Renal cortical epithelial cell (primary cell): ENCODE results near the gene RAP1GAP2. TPM values are rescaled to one million over a fixed set of nuclear protein-coding genes. Genes with fewer than 3 reads are reported as not detected.
A peak's percentile ranks its signal among the peaks of the same experiment; 100 is the strongest.
"Not testable (repeated sequence)": the region's sequence is repeated elsewhere in the genome, so short reads cannot be mapped to it uniquely, and the experiment has no call there.

ENCODE experiments used
- DNase-seq: peaks from one replicate; pipeline ENCODE4 v3.0.0-alpha.2; 2011; ENCODE audit warnings: low read depth
- total RNA-seq: library from RNA; depleted of rRNA; stranded (reverse); fragments of >200 nt; gene quantifications from 2 replicates; pipeline ENCODE4 v1.2.3, GENCODE V29; 2014

The RAP1GAP2 gene
- total RNA-seq, 1 donor from 2014 or later: 15.9 TPM

DNA sequence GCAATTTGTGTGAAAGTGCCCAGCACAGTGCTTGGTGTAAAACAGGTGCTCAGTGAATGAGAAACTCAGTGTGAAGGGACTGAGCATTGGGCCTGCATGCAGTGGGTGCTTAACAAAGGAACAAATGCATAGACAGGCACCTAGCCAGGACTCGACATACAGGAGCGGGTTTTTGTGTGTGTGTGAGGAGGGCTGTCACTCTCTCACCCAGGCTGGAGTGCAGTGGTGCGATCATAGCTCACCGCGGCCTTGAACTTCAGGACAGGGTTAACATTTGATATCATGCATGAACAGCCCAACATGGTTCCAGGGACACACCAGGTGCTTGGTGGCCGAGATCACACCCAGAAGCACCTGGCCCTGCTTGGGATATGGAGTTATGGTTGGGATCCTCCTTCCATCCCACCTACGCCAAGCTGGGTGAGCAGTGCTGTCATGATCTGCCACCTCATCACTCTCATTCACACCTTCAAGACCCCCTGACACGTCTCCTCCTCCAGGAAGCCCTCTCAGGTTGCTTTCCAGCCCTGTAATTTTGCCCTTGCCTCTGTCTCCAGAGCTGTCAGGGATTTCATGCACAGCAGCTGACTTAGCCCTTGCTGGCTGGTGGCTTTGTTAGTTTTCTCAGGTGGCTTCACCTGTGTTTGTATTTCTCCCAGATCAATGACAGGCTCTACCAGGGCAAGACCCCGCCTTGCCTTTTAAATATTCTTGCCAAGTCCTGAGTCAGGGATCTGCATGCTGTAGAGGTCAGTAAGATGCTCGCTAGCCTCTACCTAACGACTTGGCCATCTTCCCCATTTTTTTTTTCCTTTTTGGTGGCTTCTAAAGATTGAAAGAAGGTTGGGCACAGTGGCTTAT, 200.8 kb downstream of the RAP1GAP2 start:
- DNase-seq: no peak

DNA sequence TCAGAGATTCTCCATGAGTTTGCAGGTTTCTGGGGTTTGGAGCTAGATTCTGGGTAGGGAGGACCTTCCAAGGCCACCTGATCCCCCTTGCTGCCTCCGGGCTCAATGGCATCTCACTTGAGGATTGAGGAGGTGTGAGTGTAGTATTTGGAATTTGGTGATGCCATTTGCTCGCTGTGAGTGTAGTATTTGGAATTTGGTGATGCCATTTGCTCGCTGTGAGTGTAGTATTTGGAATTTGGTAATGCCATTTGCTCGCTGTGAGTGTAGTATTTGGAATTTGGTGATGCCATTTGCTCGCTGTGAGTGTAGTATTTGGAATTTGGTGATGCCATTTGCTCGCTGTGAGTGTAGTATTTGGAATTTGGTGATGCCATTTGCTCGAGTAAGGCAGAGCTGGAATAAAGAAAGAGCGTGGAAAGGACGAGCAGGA, 202.2 kb downstream of the RAP1GAP2 start:
- not testable (repeated sequence) for DNase-seq

DNA sequence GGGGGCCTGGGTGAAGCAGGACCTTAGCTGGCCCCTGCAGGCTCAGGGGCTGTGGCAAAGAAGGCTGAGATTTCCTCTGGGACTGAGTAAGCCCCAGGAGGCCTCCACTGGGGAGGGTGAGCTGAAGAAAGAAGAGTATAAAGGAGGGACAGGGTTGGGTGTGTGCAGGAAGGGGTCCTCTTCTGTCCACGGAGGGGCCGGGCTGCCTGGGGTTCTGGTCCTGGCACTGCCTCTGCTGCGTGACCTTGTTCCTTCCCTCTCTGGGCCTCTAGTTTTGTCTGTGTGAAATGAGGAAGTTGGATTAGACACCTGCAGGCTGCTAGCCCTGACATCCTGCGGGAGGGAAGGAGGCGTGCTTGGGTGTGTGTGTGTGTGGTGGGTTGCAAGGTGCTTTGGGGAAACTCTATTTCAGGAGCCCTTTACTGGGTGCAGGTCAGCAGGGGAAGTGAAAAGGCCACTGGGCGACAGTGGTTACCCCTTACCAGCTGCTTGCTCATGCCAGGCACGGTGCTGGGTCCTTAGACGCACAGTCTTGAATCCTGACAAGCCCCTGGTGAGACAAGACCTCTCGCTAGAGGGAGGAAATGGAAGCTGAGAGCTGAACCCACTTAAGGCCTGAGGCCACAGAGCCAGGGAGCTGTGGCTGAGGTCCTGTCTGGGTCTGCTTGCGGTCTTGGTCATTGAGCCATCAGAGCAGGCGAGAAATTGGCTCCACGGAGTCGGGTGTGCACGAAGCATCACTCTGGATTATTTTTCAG, 206.5 kb downstream of the RAP1GAP2 start:
- DNase-seq: no peak

DNA sequence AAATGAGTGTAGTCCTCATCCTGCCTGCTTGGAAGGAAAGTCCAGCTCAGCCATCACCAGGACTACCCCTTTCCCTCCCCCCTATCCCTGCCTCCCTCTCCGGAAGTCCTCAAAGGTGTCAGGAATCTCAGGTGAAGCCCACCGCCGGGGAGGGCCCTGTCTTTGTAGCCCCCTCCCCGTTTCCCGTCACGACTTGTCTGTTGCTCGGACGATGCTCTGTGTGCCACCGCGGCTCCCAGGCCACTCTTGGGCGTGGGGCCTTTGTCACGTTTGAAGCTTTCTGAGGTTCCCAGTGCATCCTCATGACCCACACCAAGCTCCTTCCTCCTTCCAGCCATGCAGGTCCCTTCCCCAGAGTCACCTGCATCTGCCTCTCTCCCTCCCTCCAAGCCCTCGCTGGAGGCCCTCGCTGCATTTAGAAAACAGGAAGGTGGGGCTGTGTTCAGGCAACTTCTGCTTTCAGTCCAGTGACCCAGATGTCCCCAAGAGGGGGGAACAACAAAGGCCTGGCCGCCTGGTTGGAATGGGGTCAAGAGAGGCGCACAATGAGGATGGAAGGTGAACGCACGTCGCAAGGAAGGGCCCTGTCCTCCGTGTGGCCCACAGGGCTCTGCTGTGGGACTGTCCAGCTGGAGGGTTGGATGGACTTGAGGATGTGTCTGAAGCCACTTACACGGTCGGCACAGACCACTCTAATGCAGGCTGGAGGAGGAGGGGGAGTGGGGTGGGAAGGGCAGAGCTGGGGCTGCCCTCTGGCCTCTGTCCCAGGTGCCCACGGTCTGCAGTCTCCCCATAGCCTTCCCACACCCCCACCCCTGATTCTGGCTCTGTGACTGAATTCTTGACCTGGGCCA, 207.3 kb downstream of the RAP1GAP2 start:
- no peak for DNase-seq

DNA sequence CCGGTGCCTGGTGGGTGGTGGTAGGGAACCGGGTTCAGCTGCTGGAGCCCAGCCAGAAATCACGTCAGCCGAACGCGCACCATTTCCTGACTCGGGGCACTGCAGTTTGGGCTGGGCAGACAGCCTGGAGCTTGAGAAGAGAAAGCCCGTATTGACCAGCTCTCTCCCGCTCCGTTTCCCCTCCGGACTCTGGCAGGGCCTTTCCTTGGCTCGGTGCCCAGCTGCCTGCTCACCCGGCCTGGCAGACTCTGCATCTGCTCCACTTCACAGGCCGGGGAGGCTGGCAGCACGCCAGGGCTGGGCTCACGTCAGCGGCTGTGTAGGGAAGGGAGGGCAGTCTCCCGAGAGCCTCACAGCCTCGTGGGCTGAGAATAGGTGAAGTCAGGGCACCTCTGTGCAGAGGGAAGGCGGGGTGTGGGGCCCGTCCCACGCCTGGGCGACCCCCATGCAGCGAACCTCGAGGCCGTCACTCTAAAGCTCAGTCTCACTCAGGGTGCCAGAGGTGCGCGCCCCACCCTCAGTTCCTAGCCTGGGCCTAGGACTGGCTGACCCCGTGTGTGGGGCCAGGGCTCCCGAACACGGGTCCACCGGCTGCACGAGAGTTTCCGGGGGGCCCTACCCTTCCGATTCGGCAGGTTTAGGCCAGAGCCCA, 208.0 kb downstream of the RAP1GAP2 start:
- peak; percentile 93 for DNase-seq

DNA sequence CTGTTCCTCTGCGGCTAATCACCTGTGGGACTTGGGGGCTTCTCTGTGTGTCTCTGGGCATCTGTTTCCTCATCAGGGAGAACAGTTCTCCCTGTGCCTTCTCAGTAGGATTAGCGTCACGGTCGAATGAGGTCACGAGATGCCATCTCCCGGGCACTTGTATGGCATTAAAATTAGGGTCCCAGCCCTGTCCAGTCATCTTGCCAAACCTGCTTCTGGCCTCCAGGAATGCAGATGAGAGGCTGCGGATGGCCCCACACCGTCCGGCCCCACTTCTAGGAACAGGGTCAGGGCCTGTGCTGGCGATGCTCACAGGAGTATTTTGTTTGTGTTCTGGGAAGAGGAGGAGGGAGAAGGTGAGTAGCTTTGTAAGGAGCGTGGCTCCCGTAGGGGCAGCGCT, 208.7 kb downstream of the RAP1GAP2 start:
- peak; percentile 62 for DNase-seq

DNA sequence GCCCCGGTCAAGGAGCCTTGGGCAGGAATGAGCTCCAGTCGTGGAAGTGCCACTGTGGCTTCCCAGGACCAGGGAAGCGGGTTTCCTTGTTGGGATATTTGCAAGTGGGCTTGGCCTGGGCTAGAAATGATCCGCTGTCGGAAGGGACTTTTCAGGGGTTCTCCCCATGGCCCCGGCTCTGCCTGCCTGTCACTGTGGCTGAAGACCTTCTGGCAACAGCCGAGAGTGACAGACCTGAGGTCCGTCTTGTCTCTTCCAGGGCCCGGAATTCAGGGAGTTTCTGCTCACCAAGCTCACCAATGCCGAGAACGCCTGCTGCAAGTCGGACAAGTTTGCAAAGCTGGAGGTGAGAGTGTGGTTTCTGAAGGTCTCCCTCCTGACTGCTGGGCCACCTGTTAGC, 209.5 kb downstream of the RAP1GAP2 start:
- DNase-seq: no peak

DNA sequence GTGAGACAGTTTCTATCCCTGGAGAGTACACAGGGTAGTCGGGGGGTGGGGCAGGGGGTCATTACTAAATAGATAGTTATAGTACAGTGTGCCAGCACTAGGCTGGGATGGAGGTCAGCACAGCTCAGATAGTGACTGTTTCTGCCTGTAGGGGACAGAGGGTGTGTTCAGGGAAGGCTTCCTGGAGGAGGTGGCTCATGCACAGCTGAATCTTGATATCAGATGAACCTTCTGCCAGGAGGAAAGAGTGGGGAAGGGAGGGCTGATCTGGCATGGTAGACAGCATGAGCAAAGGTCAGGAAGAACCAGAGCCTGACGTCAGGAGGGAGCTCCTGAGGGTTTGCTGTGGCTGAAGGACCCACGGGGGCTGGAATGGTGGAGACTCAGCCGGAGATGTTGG, 210.6 kb downstream of the RAP1GAP2 start:
- DNase-seq: no peak

DNA sequence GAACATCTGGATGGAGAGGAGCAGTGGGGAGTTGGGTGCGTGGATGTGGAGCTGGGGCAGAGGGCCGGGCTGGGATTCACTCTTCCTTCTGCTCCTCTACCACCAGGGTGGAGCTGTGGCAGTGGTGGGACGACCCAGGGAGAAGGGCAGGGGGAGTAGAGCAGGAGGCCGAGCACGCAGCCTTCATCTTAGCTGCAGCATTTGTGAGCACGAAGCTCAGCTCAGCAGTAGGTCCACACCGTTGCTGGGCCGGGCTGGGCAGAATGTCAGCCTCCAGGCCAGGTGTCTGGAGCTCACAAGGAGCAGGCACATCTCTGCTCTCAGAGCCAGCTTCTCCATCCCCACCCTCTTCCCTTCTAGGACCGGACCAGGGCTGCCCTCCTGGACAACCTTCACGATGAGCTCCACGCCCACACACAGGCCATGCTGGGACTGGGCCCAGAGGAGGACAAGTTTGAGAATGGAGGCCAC, 211.4 kb downstream of the RAP1GAP2 start:
- no peak for DNase-seq

DNA sequence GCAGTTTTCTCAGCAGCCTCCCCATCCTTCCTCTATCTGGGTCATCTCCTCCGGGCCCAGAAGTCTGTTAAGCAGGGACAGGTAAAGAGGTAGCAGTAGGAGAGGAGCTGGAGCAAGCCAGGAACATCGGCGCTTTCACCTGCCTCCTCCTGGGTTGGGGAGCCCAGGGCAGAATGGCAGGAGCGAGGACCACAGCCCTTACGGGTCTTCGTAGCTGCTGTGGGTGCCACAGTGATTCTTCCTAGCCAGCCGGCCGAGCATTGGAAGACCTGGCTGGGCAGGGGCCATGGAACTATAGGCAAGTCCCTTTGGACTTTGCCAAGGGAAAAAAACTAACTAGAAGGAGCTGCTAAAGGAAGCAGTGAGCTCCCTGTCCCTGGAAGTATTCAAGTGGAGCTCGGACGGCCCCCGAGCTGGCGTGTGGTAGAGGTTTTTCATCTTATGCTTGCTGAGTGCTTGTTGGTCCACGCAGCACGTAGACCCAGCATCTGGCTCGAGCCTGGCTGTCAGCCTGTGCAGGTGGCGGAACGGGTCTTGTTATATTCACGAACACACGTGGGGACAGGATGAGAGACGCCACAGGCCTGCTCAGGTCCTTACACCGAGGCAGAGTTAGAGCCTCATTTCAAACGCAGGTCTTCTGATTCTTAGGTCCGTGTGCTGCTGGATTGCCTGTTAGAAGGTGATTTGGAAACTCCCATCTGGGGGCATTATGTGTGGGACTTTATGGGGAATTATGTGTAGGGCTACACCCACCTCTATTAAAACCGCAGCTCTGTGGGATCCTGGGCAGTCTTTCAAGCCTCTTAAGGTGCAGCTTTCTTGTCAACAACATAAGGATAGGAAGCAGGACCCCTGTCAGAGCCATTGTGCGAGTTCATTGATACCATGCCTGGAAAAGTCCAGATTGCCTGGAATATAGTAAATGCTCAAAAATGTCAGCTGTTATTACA, 212.4 kb downstream of the RAP1GAP2 start:
- DNase-seq: no peak

DNA sequence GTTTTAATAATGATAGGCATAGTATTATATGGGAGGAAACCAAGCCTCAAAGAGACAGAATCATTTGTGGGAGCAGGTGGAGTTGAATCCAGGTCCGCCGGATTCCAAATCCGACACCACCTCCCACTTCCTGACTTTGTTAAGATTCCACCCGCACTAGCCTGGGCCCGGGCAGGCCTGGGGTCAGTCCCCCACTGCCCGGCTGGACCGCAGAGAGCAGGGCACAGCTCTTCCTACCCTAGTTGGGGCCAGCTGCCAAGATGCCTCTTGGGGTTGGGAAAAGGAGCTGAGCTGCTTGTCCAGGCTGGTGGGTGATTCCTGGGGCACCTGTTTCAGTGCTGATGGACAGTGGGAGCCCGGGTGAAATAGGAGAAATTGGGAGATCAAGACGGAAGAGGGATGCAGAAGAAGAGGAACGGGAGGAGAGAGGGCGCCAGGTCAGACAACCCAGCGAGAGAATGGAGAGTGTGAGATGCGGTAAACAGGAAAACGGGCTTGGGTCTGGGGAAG, 213.2 kb downstream of the RAP1GAP2 start:
- DNase-seq: no peak

DNA sequence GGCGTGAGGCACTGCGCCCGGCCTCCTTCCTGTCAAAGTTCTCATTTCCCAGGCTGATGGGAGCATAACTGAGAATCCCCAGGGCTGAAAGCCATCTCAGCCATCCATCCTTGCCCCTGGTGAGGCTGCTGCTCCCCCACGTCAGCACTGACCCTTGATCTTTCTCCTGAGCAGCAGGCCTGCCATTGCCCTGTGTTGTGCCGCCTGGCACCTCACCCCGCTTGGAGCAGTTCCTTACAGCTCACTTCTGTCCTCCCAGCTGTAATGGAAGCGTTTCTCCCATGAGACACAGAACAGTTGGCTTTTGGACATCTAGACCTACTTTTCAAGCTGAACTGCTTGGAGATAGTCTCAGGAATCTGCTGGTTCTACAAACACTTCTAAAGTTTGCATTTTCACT, 215.7 kb downstream of the RAP1GAP2 start:
- DNase-seq: no peak

DNA sequence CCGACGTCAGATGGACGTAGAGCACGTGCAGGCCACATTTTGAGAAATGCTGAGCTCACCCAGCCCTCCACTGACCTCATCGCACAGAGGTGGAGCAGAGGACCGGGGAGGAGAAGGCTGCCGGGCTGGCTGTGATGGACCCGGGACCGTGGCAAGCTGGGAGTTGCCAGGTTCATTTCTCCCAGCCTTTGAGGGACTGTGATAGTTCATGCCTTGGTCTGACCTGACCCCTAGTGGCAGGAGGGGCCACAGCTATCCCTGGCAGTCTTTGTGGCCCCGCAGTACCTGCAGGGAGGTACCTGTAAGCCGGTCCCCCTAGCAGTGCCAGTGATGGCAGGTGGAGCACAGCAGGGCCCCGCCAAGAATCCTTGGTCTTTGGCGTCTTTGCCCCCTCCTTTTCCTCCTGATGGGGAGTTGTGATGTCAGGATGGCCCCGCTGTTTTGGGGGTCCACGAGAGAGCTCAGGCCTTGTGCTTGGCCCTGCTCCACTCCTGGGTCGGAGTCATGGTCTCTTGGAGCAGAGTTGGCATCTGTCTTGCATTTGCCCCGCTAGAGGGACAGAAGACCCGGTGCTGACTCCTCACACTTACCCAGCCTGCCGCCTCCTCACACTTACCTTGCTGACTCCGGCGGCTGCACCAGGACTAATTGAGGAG, 216.8 kb downstream of the RAP1GAP2 start:
- peak; percentile 30 for DNase-seq

DNA sequence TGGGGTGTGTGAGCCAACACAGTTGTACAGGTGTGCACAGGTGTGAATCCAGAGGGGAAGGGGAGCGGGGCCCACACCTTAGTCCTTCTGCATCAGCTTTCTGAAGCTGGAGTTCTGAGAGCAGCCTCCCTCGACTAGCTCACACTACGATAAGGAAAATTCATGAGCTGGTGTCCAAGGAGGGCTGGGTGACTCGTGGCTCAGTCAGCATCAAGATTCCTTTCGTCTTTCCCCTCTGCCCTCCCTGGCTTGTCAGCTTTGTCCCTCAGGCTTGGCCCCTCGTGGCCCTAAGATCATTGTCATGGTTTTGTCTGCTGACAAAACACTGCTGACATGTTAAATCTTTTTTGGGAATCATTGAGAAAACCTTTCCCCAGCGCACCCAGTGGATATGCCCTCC, 219.7 kb downstream of the RAP1GAP2 start:
- peak; percentile 50 for DNase-seq

DNA sequence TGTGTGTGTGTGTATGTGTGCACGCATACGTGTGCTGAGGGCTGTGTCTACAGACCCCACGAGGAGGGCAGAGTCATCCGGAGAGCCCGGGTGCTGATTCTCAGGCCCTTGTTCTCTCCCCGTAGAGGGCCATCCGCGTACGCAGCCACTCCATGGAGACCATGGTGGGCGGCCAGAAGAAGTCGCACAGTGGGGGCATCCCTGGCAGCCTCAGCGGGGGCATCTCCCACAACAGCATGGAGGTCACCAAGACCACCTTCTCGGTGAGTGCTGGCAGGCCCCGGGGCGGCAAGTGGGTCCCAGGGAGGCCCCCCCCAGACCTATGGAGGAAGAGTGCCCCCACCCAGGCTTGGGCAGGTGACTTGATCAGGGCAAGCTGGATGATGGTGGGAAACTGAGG, 221.7 kb downstream of the RAP1GAP2 start:
- no peak for DNase-seq

DNA sequence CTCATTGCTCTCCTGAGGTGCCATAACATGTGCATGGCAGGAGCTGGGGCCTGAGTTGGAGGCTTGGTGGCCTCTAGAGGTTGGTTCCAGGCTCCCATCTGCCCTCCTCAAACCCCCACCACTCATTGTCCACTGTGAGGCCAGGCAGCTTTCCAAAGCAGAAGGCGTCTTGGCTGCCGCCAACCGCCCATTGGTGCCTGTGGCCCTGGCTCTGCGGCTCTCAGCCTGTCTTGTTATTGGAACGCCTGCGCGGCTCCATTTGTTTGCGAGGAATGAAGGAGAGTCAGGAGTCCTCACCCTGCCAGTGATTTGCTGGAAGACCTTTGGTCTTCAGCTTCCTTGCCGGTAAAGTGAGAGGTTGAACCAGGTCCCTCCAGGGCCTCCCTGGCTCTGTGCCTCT, 223.5 kb downstream of the RAP1GAP2 start:
- no peak for DNase-seq

DNA sequence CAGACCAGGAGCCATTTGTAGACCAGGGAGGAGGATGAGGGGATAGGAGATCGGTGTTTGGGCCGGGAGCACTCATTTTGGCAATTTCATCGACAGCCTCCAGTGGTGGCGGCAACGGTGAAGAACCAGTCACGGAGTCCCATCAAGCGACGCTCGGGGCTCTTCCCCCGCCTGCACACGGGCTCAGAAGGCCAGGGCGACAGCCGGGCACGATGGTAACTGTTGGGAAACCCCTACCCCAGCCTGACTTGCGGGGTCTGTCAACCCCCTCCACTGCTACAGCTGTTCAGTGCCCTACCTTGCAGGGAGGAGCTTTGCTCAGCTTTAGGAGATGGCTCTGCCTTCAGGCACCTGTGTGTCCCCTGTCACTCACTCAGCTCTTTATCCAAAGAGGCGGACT, 224.1 kb downstream of the RAP1GAP2 start:
- no peak for DNase-seq

DNA sequence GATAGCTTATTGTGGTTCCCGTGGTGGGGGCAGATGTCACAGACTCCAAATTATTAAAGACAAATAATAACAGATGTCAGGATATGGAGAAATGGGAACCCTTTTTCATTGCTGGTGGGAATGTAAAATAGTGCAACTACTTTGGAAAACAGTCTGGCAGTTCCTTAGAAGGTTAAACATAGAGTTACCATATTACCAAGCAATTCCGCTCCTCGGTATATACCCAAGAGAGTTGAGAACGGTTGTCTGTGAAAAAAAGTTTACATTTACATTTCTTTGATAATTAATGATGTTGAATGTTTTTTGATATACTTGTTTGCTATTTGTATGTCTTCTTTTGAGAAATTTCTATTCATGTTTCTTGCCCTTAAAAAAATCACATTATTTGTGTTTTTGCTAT, 226.0 kb downstream of the RAP1GAP2 start:
- no peak for DNase-seq

DNA sequence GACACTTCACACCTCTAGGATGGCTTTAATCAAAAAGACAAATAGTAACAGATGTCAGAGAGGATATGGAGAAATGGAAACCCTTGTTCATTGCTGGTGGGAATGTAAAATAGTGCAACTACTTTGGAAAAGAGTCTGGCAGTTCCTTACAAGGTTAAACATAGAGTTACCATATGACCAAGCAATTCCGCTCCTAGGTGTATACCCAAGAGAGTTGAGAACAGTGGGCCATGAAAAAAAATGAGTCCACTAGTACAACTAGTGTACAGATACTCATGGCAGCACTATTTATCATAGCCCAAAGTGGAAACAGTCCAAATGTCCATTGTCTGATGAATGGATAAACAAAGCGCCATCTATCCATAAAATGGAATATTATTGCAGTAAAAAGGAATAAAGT, 228.1 kb downstream of the RAP1GAP2 start:
- no peak for DNase-seq
